Esophagus muscularis mucosa (tissue), 4 donors: ENCODE results near the gene ROBO2.

Experiments
- CTCF ChIP-seq, 3 experiments: fragments of 200-600 bp in 2 of 3; fragments of 450-650 bp in 1 of 3; sonication (generic) in 2 of 3; IDR thresholded peaks; one replicate each; pipeline ENCODE4 v1.5.1; 2017 to 2019; ENCODE audit warnings: antibody characterized with exemption in 3 of 3, mild to moderate bottlenecking in 2 of 3, moderate library complexity in 1 of 3
- EP300 ChIP-seq: sonication (generic); formaldehyde crosslinking; IDR thresholded peaks from one replicate; pipeline ENCODE4 v1.6.1; 2017; ENCODE audit warnings: antibody characterized with exemption
- POLR2A ChIP-seq: fragments of 450-650 bp; IDR thresholded peaks from one replicate; pipeline ENCODE4 v1.6.1; 2017; ENCODE audit warnings: antibody characterized with exemption, moderate library complexity, mild to moderate bottlenecking, low read depth

- TF ChIP-seq CTCF (IDR thresholded peaks at IDR 0.05), result no peak
- TF ChIP-seq POLR2A, result no peak
- no peak for TF ChIP-seq EP300
These were observed 286.7 kb downstream of the ROBO2 start for GRCh38 chr3:77326586-77326985.
